ENCODE results near the gene TMEM178A.

TMEM178A gene

DNA sequence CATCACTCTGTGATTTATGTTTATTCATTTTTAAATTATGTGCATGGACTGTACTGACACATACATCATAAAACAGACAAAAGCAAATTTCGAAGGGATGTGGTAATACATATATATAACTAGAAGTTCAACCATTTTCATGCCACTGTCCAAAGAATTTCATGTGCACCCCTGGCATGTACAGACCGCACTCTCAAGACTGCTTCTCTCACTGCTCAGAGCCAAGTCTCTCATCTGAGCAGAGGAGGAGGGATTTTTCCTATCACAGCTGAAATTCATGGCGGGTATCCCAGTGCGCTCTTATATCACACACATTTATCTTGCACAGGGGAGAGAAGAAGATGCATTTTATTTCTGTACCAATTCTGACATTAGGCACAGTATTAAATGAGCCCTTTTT lies 5.9 kb downstream of the TMEM178A start:
- H3K36me3 Mint-ChIP-seq (ENCODE audit: insufficient read depth), result no peaks in the 10 kb centered on the region
- ATAC-seq (replicated peaks), result no peak
- peaks cover 0 to 3% of the 10 kb centered on the region in 2 donors for H3K4me1 Mint-ChIP-seq (ENCODE audit: low read depth in 2 of 2)
- H3K27me3 Mint-ChIP-seq, result peaks cover 64 to 77% of the 10 kb centered on the region in 2 donors
- H3K9me3 Mint-ChIP-seq, result no peaks in the 10 kb centered on the region
- no peak overlapping the region for H3K27ac Mint-ChIP-seq
- no peak for DNase-seq
- no peak overlapping the region for H3K4me3 Mint-ChIP-seq

DNA sequence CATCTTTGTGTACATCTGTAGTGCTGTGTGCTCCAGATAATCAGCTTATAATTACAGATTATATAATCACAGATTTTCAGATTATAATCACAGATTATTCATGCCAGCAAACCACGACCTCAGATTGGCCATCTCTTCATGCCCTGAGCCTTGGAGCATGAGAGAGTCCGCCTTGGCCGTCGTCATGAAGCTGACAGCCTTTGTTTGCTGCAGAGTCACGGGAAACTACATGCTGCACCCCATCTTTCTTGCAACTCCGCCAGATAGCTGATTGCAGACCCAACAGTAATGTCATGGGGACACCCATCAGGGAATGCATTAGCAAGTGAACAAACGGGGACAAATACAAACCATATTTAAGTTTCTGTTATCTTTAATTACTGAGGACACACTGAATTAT lies 7.3 kb downstream of the TMEM178A start:
- H3K36me3 Mint-ChIP-seq (ENCODE audit: insufficient read depth), result no peaks in the 10 kb centered on the region
- peaks cover 55 to 77% of the 10 kb centered on the region in 2 donors for H3K27me3 Mint-ChIP-seq
- no peaks in the 10 kb centered on the region for H3K9me3 Mint-ChIP-seq
- no peak for DNase-seq
- no peak overlapping the region for H3K4me3 Mint-ChIP-seq
- H3K27ac Mint-ChIP-seq, result no peak overlapping the region
- ATAC-seq (replicated peaks), result no peak
- H3K4me1 Mint-ChIP-seq (ENCODE audit: low read depth in 2 of 2), result peaks cover 0 to 1% of the 10 kb centered on the region in 2 donors

DNA sequence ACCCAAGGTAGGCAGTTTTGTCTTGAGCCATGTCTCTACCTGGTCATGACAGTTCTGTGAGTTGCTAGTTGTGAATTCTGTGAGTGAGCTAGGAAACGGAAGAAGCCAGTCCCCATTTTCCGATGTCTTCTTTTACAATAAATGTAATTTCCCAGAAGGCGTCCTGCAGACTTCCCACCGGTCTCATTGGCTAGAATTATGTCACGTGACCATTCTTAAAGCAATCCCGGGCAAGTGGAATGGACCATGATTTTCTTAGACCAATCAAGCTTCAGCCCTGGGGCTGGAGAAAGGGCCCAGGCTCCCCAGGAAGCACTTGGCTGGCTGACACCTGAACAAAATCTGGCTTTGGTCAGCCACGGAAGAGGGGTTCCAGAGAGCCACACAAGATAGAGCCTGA lies 10.6 kb downstream of the TMEM178A start:
- ATAC-seq (replicated peaks) (no peak), DNase-seq (no peak)
- Mint-ChIP-seq H3K9me3 (no peaks in the 10 kb centered on the region), H3K4me1 (ENCODE audit: low read depth in 2 of 2) (peaks cover 0 to 1% of the 10 kb centered on the region in 2 donors), H3K27ac (no peak overlapping the region), H3K4me3 (no peak overlapping the region), H3K36me3 (ENCODE audit: insufficient read depth) (no peaks in the 10 kb centered on the region), H3K27me3 (peaks cover 29 to 71% of the 10 kb centered on the region in 2 donors)

DNA sequence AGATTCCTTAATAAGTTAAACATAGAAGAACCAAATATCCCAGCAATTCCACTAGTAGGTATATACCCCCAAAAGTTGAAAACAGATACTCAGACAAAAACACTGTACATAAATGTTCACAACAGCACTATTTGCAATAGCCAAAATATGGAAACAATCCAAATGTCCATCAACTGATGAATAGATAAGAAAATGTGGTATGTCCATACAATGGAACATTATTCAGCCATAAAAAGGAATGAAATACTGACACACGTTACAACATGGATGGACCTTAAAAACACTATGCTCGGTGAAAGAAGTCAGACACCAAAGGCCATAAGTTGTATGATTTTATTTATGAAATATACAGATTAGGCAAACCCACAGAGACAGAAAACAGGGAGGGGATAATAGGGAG lies 12.5 kb downstream of the TMEM178A start:
- Mint-ChIP-seq H3K27me3 (peaks cover 26 to 57% of the 10 kb centered on the region in 2 donors), H3K36me3 (ENCODE audit: insufficient read depth) (no peaks in the 10 kb centered on the region), H3K4me3 (no peak overlapping the region), H3K9me3 (no peaks in the 10 kb centered on the region), H3K4me1 (ENCODE audit: low read depth in 2 of 2) (no peaks in the 10 kb centered on the region), H3K27ac (no peak overlapping the region)
- DNase-seq (no peak), ATAC-seq (replicated peaks) (no peak)

DNA sequence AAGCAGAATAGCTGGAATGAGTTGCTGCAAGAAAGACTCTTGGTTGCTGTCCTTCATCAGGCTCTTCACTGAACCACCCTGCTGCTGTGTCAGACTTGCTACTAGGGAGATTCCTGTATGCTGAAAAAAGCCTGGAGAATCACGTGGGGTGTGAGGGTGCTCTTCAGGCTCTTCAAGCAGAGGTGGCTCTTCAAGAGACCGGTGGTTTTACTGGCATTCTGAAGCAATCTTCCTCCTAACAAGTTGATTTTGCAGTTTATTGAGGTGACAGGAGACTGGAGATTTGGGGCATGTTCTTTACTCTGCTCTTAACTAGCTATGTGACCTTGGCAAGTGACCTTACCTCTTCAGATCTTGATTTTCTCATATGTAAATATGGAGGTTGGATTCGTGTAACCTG lies 14.1 kb downstream of the TMEM178A start:
- no peak for ATAC-seq (replicated peaks)
- no peak overlapping the region for H3K4me3 Mint-ChIP-seq
- H3K27me3 Mint-ChIP-seq, result peaks cover 31 to 55% of the 10 kb centered on the region in 2 donors
- no peak for DNase-seq
- H3K27ac Mint-ChIP-seq, result no peak overlapping the region
- no peaks in the 10 kb centered on the region for H3K9me3 Mint-ChIP-seq
- H3K36me3 Mint-ChIP-seq (ENCODE audit: insufficient read depth), result no peaks in the 10 kb centered on the region
- H3K4me1 Mint-ChIP-seq (ENCODE audit: low read depth in 2 of 2), result no peaks in the 10 kb centered on the region

DNA sequence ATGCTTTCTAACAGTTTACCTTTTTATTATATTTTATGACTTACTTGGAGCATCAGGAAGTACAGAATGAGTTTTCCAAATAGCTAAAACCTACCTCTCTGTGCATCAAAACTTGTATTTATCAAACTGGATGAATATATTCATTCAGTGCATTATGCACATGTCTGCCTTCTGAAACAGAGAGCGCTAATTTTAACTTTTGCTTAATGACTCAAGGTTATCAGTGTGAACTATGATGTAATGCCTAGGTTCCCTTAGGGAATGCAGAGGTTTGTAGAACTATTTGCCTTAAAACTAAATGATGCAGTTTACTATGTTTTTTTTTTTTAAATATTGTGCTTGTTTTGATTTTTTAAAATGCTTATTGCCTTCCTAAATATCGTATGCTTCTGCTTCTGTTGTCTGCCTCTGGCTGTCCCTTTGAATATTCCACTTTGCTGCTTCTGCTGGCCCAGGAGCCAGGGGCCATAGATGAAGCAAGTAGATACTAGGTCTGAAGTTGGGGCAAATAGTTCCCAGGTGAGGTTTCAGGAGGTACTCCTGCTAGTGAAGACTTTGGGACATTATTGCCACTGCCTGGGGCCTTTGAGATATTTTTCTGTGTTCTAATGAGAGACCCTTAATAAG lies 16.5 kb downstream of the TMEM178A start:
- Mint-ChIP-seq H3K4me3 (no peak overlapping the region), H3K27ac (no peak overlapping the region), H3K4me1 (ENCODE audit: low read depth in 2 of 2) (no peaks in the 10 kb centered on the region), H3K27me3 (peaks cover 54 to 67% of the 10 kb centered on the region in 2 donors), H3K36me3 (ENCODE audit: insufficient read depth) (no peaks in the 10 kb centered on the region), H3K9me3 (no peaks in the 10 kb centered on the region)
- no peak for ATAC-seq (replicated peaks)
- DNase-seq, result no peak

DNA sequence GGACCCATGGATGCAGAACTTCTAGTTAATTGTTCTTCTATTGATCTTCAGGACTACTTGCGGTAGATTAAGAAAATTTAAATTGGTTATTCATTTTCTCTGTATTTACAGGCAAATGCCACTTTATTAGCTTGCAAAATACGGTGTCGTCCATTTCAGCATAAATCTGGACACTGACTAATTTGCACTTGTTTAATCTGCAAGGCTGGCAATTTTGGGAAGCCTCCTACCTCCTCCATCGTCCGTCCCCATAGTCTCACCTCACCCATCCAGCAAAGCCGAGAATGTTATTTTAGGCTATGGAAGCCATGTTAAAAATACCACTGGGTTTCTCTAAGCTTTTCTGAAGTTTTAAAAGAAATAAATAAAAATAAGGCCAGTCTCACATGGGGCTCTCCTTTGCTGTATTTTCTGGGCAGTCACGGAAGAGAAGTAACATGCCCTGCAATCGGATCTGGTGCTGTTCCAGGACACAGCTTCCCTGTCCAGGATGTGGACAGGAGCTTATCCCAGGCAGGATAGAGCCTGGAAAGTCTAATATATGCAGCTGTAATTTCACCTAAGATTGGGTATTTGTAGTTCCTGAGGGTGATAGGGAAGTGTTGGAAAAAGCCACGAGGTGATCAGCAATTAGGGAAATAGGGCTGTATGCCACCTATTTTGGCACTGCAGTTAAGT lies 17.4 kb downstream of the TMEM178A start:
- no peaks in the 10 kb centered on the region for H3K4me1 Mint-ChIP-seq (ENCODE audit: low read depth in 2 of 2)
- H3K27ac Mint-ChIP-seq, result no peak overlapping the region
- no peak overlapping the region for H3K4me3 Mint-ChIP-seq
- H3K36me3 Mint-ChIP-seq (ENCODE audit: insufficient read depth), result no peaks in the 10 kb centered on the region
- no peak for DNase-seq
- H3K9me3 Mint-ChIP-seq, result no peaks in the 10 kb centered on the region
- ATAC-seq (replicated peaks), result no peak
- H3K27me3 Mint-ChIP-seq, result peaks cover 54 to 60% of the 10 kb centered on the region in 2 donors

DNA sequence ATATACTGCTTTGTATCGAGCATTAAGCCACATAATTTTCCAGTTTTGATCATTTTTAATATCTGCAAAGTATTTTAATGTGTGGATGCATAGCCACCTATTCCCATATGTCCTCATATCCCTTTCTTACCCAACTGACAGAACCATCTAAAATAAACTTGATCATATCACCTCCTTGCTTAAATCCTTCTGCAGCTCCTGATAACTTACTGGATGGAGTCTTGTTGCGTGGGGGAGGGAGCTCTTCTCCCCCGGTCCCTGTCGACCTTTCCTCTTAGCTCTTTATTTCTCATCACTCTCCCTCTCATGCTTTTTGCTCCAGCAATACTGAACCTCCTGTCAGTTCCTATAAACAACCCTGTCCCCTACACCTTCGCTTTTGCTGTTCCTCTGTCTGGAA lies 18.7 kb downstream of the TMEM178A start:
- Mint-ChIP-seq H3K4me1 (ENCODE audit: low read depth in 2 of 2) (peaks cover 0 to 3% of the 10 kb centered on the region in 2 donors), H3K4me3 (no peak overlapping the region), H3K27me3 (peaks cover 58 to 59% of the 10 kb centered on the region in 2 donors), H3K9me3 (no peaks in the 10 kb centered on the region), H3K27ac (no peak overlapping the region), H3K36me3 (ENCODE audit: insufficient read depth) (no peaks in the 10 kb centered on the region)
- no peak for ATAC-seq (replicated peaks)
- DNase-seq, result no peak

DNA sequence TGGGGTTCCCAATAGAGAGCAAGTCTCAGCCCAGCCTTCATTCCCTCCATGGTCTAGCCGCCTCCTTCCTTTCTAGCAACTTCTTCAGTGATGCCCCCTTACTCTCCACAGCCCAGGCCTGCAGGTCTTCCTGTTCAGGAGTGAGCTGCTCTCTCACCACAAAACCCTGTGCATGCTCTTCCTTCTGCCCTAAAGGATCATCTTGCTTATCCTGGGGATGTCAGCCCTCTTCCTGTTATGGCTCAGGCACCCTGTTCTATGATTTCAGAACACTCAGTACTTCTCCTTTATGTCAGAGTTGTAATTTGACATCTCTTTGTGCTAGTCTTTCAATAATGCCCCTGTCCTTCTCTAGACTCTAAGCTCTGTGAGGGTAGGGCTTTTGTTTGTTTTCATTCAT lies 19.4 kb downstream of the TMEM178A start:
- no peaks in the 10 kb centered on the region for H3K36me3 Mint-ChIP-seq (ENCODE audit: insufficient read depth)
- H3K4me1 Mint-ChIP-seq (ENCODE audit: low read depth in 2 of 2), result peaks cover 0 to 4% of the 10 kb centered on the region in 2 donors
- no peak overlapping the region for H3K4me3 Mint-ChIP-seq
- H3K27ac Mint-ChIP-seq, result no peak overlapping the region
- H3K9me3 Mint-ChIP-seq, result no peaks in the 10 kb centered on the region
- peaks cover 58 to 66% of the 10 kb centered on the region in 2 donors for H3K27me3 Mint-ChIP-seq
- ATAC-seq (replicated peaks) (no peak), DNase-seq (no peak)

DNA sequence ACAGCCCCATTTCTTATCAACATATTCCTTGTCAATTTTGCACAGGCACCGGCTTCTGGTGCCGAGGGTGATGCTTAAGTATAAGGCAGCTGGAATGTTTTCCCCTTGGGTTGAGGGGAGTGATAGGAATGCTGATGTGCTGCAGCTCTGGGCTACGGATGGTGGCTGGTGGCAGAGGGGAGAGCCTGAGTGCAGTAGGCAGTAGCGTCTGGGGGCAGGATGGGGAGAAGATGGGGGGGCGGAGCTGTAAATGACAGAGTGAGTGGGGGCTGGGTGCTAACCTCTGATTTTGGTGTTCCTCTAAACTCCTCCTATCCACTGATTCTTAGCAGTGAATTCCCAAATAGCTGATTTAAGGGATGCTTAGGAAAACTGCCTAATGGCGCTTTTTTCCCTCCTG lies 20.7 kb downstream of the TMEM178A start:
- Mint-ChIP-seq H3K4me3 (no peak overlapping the region), H3K9me3 (peaks cover 0 to 2% of the 10 kb centered on the region in 2 donors), H3K27me3 (peaks cover 54 to 68% of the 10 kb centered on the region in 2 donors), H3K4me1 (ENCODE audit: low read depth in 2 of 2) (peaks cover 0 to 4% of the 10 kb centered on the region in 2 donors), H3K36me3 (ENCODE audit: insufficient read depth) (no peaks in the 10 kb centered on the region), H3K27ac (no peak overlapping the region)
- ATAC-seq (replicated peaks), result no peak
- DNase-seq, result no peak

DNA sequence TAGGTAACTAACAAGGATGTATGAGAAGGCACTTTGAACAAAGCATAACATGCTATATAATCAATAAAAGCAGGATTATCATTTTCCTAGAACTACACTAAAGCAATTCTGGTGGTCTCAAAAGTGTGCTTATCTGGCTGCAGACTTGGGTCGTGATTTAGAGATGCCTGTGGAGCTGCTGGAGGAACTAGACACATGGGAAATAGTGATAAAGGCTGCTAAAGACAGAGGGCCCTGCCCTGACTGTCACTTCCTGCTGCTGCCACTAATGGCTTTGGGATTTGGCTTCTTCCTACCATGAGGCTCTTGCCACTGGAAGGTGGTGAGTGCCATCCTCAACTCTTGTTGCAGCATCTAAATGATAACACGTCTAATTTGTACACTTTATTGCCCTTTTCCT lies 22.5 kb downstream of the TMEM178A start:
- no peak overlapping the region for H3K27ac Mint-ChIP-seq
- H3K4me3 Mint-ChIP-seq, result no peak overlapping the region
- H3K27me3 Mint-ChIP-seq, result peaks cover 53 to 67% of the 10 kb centered on the region in 2 donors
- H3K36me3 Mint-ChIP-seq (ENCODE audit: insufficient read depth), result peaks cover 3% of the 10 kb centered on the region
- no peak for DNase-seq
- no peak for ATAC-seq (replicated peaks)
- peaks cover 0 to 2% of the 10 kb centered on the region in 2 donors for H3K9me3 Mint-ChIP-seq
- peaks cover 0 to 4% of the 10 kb centered on the region in 2 donors for H3K4me1 Mint-ChIP-seq (ENCODE audit: low read depth in 2 of 2)

DNA sequence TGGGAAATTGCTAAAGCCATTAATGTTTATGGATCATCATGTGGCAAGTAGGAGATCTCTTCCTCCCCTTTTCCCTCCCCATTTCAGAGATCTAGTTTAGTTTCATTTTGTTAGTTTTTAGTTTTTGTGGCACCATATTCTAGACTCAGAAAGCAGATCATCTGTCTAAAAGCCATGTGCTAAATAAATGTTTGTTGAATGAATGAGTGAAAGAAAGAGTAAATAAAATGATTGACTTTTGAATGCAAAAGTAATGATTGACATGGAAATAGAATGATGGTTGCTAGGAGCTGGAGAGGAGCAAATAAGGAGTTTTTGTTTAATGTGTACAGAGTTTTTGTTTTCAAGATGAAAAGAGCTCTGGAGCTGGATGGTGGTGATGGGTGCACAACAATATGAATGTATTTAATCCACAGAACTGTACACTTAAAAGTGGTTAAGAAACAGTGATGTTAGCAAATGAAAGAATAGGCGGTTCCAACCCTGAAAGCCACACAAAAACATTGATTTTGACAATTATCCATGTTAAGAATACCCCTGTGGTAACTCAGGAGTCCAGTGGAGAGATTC lies 23.6 kb downstream of the TMEM178A start:
- ATAC-seq (replicated peaks) (no peak), DNase-seq (no peak)
- H3K9me3 Mint-ChIP-seq, result peaks cover 0 to 2% of the 10 kb centered on the region in 2 donors
- H3K36me3 Mint-ChIP-seq (ENCODE audit: insufficient read depth), result peaks cover 3% of the 10 kb centered on the region
- H3K4me3 Mint-ChIP-seq, result no peak overlapping the region
- H3K4me1 Mint-ChIP-seq (ENCODE audit: low read depth in 2 of 2), result peaks cover 0 to 4% of the 10 kb centered on the region in 2 donors
- peaks cover 47 to 56% of the 10 kb centered on the region in 2 donors for H3K27me3 Mint-ChIP-seq
- H3K27ac Mint-ChIP-seq, result no peak overlapping the region

DNA sequence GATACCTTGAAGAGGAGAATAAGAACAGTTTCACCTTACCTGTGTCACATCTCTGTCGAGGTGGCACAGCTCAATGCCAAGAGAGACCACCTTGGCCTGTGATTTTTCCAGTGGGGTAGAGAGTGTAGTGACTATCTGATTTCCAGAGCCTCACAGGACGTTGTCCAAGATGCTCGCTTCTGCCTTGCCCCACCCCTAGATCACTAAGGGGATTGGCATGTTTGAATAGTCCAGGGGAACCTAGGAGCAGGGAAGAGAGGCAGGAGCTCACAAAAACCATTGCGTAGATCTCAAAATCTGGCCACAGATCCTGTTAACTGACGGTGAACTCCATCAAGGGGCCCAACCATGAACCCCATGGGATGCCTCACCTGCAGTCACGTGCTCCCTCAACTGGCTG lies 24.2 kb downstream of the TMEM178A start:
- Mint-ChIP-seq H3K4me3 (no peak overlapping the region), H3K27me3 (peaks cover 42 to 51% of the 10 kb centered on the region in 2 donors), H3K36me3 (ENCODE audit: insufficient read depth) (peaks cover 3% of the 10 kb centered on the region), H3K9me3 (peaks cover 0 to 2% of the 10 kb centered on the region in 2 donors), H3K4me1 (ENCODE audit: low read depth in 2 of 2) (peaks cover 0 to 4% of the 10 kb centered on the region in 2 donors), H3K27ac (no peak overlapping the region)
- ATAC-seq (replicated peaks), result no peak
- DNase-seq, result no peak

DNA sequence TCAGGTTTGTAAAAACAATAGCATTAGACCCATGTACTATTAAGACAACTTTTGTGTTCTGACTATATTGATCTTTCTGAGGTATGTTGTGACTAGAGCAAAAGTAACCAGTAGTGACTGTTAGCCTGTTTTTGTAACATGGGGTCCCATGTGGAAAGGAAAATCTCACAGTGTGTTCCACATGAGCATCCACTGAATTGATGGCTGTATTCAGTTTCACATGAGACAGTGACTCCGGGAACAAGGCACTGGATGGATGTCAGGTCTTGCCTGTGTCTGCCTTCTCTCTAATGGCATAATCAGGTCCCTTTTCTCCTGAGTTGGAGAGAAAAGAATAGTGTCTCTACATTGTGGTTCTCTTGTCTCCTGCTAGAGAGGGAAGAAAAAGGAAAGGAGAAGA lies 27.5 kb downstream of the TMEM178A start:
- H3K27ac Mint-ChIP-seq, result no peak overlapping the region
- peaks cover 25 to 28% of the 10 kb centered on the region in 2 donors for H3K27me3 Mint-ChIP-seq
- peaks cover 0 to 2% of the 10 kb centered on the region in 2 donors for H3K9me3 Mint-ChIP-seq
- H3K4me1 Mint-ChIP-seq (ENCODE audit: low read depth in 2 of 2), result peaks cover 0 to 4% of the 10 kb centered on the region in 2 donors
- DNase-seq, result no peak
- H3K36me3 Mint-ChIP-seq (ENCODE audit: insufficient read depth), result peaks cover 3% of the 10 kb centered on the region
- H3K4me3 Mint-ChIP-seq, result no peak overlapping the region
- no peak for ATAC-seq (replicated peaks)

All from effector memory CD8-positive, alpha-beta T cell (primary cell).